SH-SY5Y (cell line): ENCODE measurements around the gene ZDHHC22.

Experiments
- GATA2 ChIP-seq: IDR thresholded peaks from 2 replicates; pipeline ENCODE4 v1.6.1; 2011; ENCODE audit warnings: mild to moderate bottlenecking, low read depth, low read length
- GATA3 ChIP-seq: IDR thresholded peaks from 2 replicates; pipeline ENCODE4 v1.6.1; 2011; ENCODE audit warnings: low read depth, mild to moderate bottlenecking, low read length, moderate library complexity

ZDHHC22 gene

DNA sequence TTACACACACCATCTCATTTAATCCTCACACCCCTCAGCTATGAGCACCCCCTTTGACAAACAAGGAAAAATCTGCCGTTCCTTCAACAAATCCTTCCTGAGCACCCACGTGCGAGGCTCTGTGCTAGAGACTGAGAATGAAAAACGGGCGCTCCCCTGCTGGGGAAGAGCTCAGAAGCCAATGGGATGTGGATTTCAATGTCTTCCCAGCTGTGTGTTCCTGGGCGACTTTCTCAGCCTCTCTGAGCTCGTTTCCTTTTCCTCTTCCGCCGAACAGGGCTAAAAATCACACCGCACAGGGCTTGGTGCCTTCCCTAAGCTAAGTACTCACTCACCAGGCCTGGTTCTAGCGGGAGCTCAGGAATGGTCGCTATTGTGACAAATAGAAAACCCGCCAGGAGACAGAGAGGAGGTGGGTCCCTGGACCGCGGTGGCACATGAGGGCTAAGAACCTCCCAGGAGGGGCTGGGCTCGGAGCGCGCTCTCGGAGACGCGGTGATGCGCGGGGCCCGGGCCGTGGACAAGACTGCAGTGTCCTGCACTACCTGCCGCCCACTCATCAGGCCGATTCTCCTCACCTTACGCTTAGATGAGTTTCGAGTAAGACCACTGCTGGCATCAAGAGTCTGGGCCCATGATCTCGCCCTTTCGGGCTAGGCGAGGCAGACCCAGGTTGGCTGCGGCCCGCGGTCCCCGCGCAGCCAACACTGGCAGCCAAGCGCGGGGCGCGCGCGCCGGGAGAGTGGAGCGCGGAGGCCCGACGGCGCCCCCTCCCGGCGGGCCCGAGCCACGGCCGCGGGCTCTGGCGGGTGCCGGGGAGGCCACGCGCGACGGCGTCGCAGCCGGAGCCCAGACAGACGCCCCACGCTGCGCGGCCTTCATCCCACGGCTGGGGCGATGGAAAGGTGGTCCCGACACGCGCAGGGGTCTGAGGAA, 17.0 kb downstream of the ZDHHC22 start:
- no peak for TF ChIP-seq GATA2
- no peak for TF ChIP-seq GATA3

GRCh38 chr14:77123381-77124325, 17.9 kb downstream of the ZDHHC22 start:
- TF ChIP-seq GATA2 (no peak), GATA3 (no peak)

- TF ChIP-seq GATA2 (no peak), GATA3 (no peak)
These were observed 19.0 kb downstream of the ZDHHC22 start for GRCh38 chr14:77122526-77123125.

GRCh38 chr14:77120771-77121743, 20.5 kb downstream of the ZDHHC22 start:
- TF ChIP-seq GATA3: no peak
- TF ChIP-seq GATA2: no peak

GRCh38 chr14:77119851-77120250, 21.7 kb downstream of the ZDHHC22 start:
- TF ChIP-seq GATA3 (no peak), GATA2 (no peak)

DNA sequence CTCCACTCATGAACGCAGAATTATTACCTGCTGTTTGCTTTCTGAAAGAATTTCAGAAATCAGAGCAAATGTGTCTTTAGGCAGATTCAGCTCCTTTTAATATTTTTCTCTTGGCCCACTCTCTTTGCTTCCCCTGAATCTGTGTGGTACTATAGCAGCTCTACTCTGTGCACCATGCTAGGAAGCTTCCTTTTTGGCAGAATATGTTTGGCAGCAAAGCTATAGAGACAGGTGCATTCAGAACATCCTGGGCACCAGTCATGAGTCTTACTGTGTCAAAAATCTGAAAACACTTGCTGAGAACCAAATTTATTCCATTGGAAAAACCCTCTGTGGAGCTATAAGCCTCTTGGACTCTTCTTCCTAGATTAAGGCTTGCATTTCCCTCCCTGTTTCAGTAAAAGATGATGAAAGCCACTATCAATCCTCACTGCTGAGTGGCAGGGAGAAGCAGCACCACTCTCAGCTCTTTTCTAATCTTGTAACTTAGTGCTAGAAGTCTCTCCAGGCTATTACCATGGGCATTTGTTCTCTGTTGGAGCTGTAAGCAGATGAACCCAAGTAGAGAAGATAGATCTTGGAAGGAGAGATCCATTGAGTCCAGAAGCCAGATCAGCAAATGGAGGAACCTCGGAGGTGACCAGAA, 25.3 kb downstream of the ZDHHC22 start:
- TF ChIP-seq GATA3 (no peak), GATA2 (no peak)

DNA sequence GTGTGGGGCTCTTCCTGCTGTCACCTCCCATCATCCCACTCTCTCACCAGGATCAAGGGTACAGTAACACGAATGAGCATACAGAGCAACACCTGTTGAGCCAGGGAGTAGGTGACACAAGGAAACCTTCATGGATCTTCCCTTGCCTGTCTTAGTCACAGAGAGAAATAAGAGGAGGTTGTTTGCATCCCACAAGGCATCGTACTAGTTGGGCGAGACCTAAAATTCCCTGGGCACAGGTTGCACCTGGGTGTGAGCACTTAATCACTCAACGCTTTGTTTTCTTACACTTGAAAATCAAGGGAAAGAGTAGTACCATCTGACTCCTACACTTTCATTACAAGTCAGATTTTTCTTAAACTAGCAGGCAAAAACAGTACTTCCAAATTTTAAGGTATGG, 27.0 kb downstream of the ZDHHC22 start:
- TF ChIP-seq GATA3 (no peak), GATA2 (no peak)

- TF ChIP-seq GATA2: no peak
- no peak for TF ChIP-seq GATA3
These were observed 27.9 kb downstream of the ZDHHC22 start for GRCh38 chr14:77113644-77114043.

DNA sequence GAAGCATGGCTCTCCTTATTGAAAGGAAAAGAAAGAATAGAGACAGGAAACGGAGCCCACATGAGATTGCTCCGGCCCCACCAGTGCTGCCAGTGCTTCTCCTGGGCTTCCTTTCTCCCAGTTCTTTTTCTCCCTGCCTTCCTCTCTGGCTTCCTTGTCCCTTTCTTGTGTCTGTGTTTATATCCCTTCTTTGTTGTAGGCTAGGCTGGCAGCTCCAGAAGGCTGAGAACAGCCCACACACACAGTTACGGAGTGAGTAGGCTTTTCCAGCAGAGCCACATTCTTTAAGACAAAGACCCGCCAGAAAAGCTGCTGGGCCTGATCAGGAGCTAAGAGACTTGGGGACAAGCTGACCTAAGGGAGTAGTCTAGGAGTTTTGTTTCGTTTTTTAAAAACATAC, 30.6 kb downstream of the ZDHHC22 start:
- no peak for TF ChIP-seq GATA3
- TF ChIP-seq GATA2: no peak

- TF ChIP-seq GATA3 (no peak), GATA2 (no peak)
These were observed 31.3 kb downstream of the ZDHHC22 start for GRCh38 chr14:77110286-77110685.

DNA sequence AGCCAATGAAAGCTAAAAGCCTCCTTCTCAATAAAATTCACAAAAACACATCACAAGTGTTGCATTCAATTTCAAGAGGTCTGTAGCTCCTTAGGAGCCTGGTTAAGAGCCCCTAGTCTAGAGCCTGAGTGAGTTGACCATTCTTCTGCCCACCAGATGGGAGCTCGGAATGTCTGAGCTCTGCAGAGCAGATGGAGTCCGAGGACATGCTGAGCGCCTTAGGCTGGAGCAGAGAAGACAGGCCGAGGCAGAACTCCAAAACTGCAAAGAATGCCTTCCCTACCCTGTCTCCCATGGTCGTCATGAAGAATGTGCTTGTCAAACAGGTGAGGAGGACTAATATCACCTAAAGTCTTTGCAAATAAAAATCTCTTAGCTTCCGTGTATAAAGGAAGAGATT, 31.9 kb downstream of the ZDHHC22 start:
- TF ChIP-seq GATA2 (no peak), GATA3 (no peak)

GRCh38 chr14:77108753-77109152, 32.8 kb downstream of the ZDHHC22 start:
- TF ChIP-seq GATA2 (no peak), GATA3 (no peak)
